Naive thymus-derived CD8-positive, alpha-beta T cell (primary cell): ENCODE results near the gene TTLL9. TPM values are rescaled to one million over a fixed set of nuclear protein-coding genes. Genes with fewer than 3 reads are reported as not detected.

ENCODE experiments used
- ATAC-seq, 2 donors: fragments of 150-1000 bp; cut with Tn5 transposase in 1 of 2; sonication (Bioruptor Pico), chemical (Tn5 transposase) in 1 of 2; 1 replicate in 1 of 2; 2 replicates in 1 of 2; pipeline ENCODE4 v1.10.0; 2021; ENCODE audit warnings: mild to moderate bottlenecking in 2 of 2, moderate library complexity in 2 of 2
- POLR2A ChIA-PET: fragments of 350-600 bp; sonication (Branson Sonifier 250); formaldehyde crosslinking; loops from one replicate; lab custom pipeline; 2021; ENCODE audit warnings: antibody characterized with exemption; lab: Charles Lee
- DNase-seq, 10 donors: peaks; one replicate each; pipeline versions ENCODE4 v3.0.0 to v3.0.0-alpha.2; 2020 to 2022
- H3K27ac Mint-ChIP-seq, 10 donors: one replicate each; pipeline ENCODE4 v1.8.0; 2020 to 2022; ENCODE audit warnings: mild to moderate bottlenecking in 10 of 10, mixed read lengths in 10 of 10, moderate library complexity in 4 of 10, inconsistent platforms in 1 of 10
- H3K27me3 Mint-ChIP-seq, 5 donors: one replicate each; pipeline ENCODE4 v1.8.0; 2021 to 2022; ENCODE audit warnings: mixed read lengths in 5 of 5
- H3K36me3 Mint-ChIP-seq, 3 donors: one replicate each; pipeline ENCODE4 v1.8.0; 2020 to 2022; ENCODE audit warnings: mixed read lengths in 3 of 3, mild to moderate bottlenecking in 2 of 3, inconsistent platforms in 1 of 3
- H3K4me1 Mint-ChIP-seq, 4 donors: one replicate each; pipeline ENCODE4 v1.8.0; 2021 to 2022; ENCODE audit warnings: mixed read lengths in 4 of 4
- H3K4me3 Mint-ChIP-seq, 10 donors: one replicate each; pipeline ENCODE4 v1.8.0; 2020 to 2022; ENCODE audit warnings: mild to moderate bottlenecking in 10 of 10, mixed read lengths in 10 of 10, moderate library complexity in 6 of 10, inconsistent platforms in 1 of 10
- H3K9me3 Mint-ChIP-seq, 9 donors: one replicate each; pipeline ENCODE4 v1.8.0; 2020 to 2022; ENCODE audit warnings: mixed read lengths in 9 of 9, mild to moderate bottlenecking in 3 of 9, inconsistent platforms in 1 of 9, moderate library complexity in 1 of 9
- polyA plus RNA-seq, 3 donors: library from polyadenylated mRNA; unstranded; fragments of 300-500 nt; fragmentation: Illumina TruSeq; gene quantifications; one replicate each; pipeline ENCODE4 v1.2.3, GENCODE V29; 2021
- total RNA-seq, 8 experiments: library from RNA in 2 of 8; stranded (reverse) in 2 of 8; gene quantifications; one replicate each; pipeline ENCODE4 v1.2.3 and lab custom pipeline; 2021 to 2026

TTLL9 gene
- total and polyA plus RNA-seq, 5 experiments from 2014 or later, result not detected

DNA sequence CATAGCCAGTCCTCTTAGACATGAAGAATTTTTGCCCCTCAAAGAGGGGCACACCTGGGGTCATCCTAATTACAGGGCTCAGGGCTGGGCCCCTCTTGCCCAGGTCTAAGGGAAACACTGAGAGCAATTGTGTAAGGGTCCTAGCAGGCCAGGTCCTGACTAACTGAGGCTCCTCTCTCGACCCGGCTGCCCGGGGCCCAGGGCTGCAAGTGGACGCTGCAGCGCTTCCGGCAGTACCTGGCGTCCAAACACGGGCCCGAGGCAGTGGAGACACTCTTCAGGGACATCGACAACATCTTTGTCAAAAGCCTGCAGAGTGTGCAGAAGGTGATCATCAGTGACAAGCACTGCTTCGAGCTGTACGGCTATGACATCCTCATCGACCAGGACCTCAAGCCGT, 64.1 kb downstream of the TTLL9 start:
- H3K27me3 Mint-ChIP-seq, result peaks cover 0 to 6% (median 0%) of the 10 kb centered on the region in 5 donors
- H3K27ac Mint-ChIP-seq, result no peak overlapping the region
- no peak overlapping the region for H3K4me3 Mint-ChIP-seq
- H3K9me3 Mint-ChIP-seq, result no peaks in the 10 kb centered on the region
- ATAC-seq (no peak), DNase-seq (no peak)
- POLR2A ChIA-PET, result no interaction called here
- peaks cover 0 to 2% (median 0%) of the 10 kb centered on the region in 4 donors for H3K4me1 Mint-ChIP-seq
- H3K36me3 Mint-ChIP-seq, result no peaks in the 10 kb centered on the region

DNA sequence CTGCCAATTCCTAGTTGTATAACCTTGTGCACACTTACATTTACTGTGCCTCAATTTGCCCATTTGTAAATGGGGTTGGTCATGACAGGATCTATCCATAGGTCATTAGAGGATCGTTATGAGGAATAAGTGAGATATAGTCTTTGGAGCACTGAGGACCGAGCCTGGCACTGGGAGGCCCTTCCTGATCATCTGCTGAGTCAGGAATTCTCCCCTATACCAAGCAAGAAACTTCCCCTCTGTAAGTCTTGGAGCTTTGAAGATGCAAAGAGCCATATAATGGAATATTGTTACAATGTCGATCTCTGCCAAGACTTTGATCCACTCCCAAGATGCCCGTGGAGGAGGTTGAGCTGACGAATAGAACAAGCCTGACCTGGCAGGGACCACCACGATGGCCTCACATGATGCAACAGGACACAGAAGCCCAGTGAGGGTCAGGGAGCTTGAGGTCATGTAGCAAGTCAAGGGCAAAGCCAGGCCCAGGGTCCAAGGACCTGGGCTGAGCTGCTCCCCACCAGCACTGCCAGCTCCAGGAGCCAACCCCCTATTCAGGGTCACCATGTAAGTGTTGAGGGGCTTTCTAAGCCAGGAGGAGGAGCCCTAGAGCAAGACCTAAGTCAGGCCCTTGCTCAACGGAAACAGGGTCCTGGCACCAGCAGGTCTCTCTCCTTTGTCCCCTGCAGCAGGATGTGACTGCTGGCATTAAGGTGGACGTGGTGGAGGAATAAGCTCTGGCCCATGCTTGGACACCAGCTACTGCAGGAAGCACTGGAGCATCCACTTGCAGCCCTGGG, 64.7 kb downstream of the TTLL9 start:
- POLR2A ChIA-PET, result no interaction called here
- DNase-seq (no peak), ATAC-seq (no peak)
- H3K9me3 Mint-ChIP-seq, result no peaks in the 10 kb centered on the region
- no peak overlapping the region for H3K4me3 Mint-ChIP-seq
- no peak overlapping the region for H3K27ac Mint-ChIP-seq
- H3K36me3 Mint-ChIP-seq, result no peaks in the 10 kb centered on the region
- H3K27me3 Mint-ChIP-seq, result peaks cover 0 to 6% (median 0%) of the 10 kb centered on the region in 5 donors
- peaks cover 0 to 2% (median 0%) of the 10 kb centered on the region in 4 donors for H3K4me1 Mint-ChIP-seq

GRCh38 chr20:31936420-31936819, 66.0 kb downstream of the TTLL9 start:
- Mint-ChIP-seq H3K9me3 (no peaks in the 10 kb centered on the region), H3K36me3 (peaks cover 0 to 5% (median 0%) of the 10 kb centered on the region in 3 donors), H3K4me3 (no peak overlapping the region), H3K27me3 (peaks cover 0 to under 1% (median 0%) of the 10 kb centered on the region in 5 donors), H3K27ac (no peak overlapping the region), H3K4me1 (no peaks in the 10 kb centered on the region)
- POLR2A ChIA-PET, result interaction anchor here (0.7 kb wide), 2 partner anchors 175 to 518 kb away, joined by 3 to 8 read pairs; no protein-coding TSS in a partner anchor
- DNase-seq, result no peak
- ATAC-seq, result no peak

- H3K36me3 Mint-ChIP-seq, result peaks cover 0 to 12% (median 0%) of the 10 kb centered on the region in 3 donors
- POLR2A ChIA-PET, result no interaction called here
- ATAC-seq (no peak), DNase-seq (no peak)
- no peak overlapping the region for H3K4me3 Mint-ChIP-seq
- no peaks in the 10 kb centered on the region for H3K9me3 Mint-ChIP-seq
- H3K27me3 Mint-ChIP-seq, result no peaks in the 10 kb centered on the region
- no peaks in the 10 kb centered on the region for H3K4me1 Mint-ChIP-seq
- no peak overlapping the region for H3K27ac Mint-ChIP-seq
Measured at GRCh38 chr20:31937820-31938219, 67.4 kb downstream of the TTLL9 start.

- Mint-ChIP-seq H3K27me3 (no peaks in the 10 kb centered on the region), H3K4me1 (no peaks in the 10 kb centered on the region), H3K9me3 (no peaks in the 10 kb centered on the region), H3K4me3 (no peak overlapping the region), H3K36me3 (peaks cover 0 to 25% (median 0%) of the 10 kb centered on the region in 3 donors), H3K27ac (no peak overlapping the region)
- no peak for ATAC-seq
- POLR2A ChIA-PET, result no interaction called here
- DNase-seq, result no peak
Measured at GRCh38 chr20:31939661-31940060, 69.2 kb downstream of the TTLL9 start.

GRCh38 chr20:31943052-31943471, 72.6 kb downstream of the TTLL9 start:
- ATAC-seq, result no peak
- H3K9me3 Mint-ChIP-seq, result no peaks in the 10 kb centered on the region
- H3K4me1 Mint-ChIP-seq, result no peaks in the 10 kb centered on the region
- H3K36me3 Mint-ChIP-seq, result peaks cover 0 to 57% (median 8%) of the 10 kb centered on the region in 3 donors
- DNase-seq, result no peak
- H3K27ac Mint-ChIP-seq, result no peak overlapping the region
- no peaks in the 10 kb centered on the region for H3K27me3 Mint-ChIP-seq
- H3K4me3 Mint-ChIP-seq, result no peak overlapping the region
- POLR2A ChIA-PET, result no interaction called here

DNA sequence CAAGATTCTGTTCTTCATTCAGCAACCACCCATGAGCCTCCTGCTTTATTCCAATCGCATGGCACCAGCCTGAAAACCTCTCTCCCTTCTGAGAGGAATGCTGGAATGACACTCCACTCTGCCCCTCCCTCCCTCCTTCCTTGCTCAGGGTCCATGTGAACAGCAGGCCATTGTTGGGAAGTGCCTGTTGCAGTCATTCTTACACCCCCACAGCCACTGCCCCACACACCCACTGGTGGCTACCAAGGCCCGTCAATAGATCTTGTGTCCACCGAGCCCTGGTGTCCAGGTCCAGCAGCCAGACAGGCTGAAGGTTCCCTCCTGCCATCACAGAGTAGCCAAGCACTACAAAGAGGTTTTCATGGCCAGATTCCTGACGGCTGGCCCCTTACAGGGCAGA, 74.9 kb downstream of the TTLL9 start:
- Mint-ChIP-seq H3K4me3 (no peak overlapping the region), H3K27me3 (no peaks in the 10 kb centered on the region), H3K36me3 (peaks cover 0 to 75% (median 24%) of the 10 kb centered on the region in 3 donors), H3K4me1 (peaks cover 9 to 18% (median 15%) of the 10 kb centered on the region in 4 donors), H3K9me3 (no peaks in the 10 kb centered on the region), H3K27ac (no peak overlapping the region)
- no peak for ATAC-seq
- POLR2A ChIA-PET, result no interaction called here
- DNase-seq, result no peak

GRCh38 chr20:31945785-31946184, 75.4 kb downstream of the TTLL9 start:
- H3K9me3 Mint-ChIP-seq, result no peaks in the 10 kb centered on the region
- H3K36me3 Mint-ChIP-seq, result peaks cover 0 to 71% (median 24%) of the 10 kb centered on the region in 3 donors
- no peak overlapping the region for H3K27ac Mint-ChIP-seq
- POLR2A ChIA-PET, result no interaction called here
- ATAC-seq, result no peak
- no peak for DNase-seq
- no peak overlapping the region for H3K4me3 Mint-ChIP-seq
- H3K27me3 Mint-ChIP-seq, result no peaks in the 10 kb centered on the region
- peaks cover 10 to 23% (median 20%) of the 10 kb centered on the region in 4 donors for H3K4me1 Mint-ChIP-seq

DNA sequence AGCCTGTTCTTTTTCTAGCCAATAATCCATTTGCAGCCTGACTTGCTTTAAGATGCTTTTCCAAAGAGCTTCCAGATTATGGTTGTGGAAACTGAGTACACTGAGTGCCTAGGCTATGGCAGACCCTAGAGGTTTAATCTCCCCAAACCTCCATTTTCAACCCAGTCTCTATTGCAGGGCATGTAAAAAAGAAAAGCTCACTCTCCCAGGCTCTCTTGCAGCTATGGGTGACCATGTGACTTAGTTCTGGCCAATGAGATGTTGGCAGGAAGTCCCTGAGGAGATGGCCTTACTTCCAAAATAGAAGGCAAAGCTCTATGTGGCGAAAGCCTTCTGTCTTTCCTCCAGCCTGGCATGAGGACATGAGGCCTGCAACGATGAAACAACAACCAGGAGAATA, 77.6 kb downstream of the TTLL9 start:
- ATAC-seq (no peak), DNase-seq (no peak)
- no peaks in the 10 kb centered on the region for H3K27me3 Mint-ChIP-seq
- peak overlapping the region in 1 of 10 donors; percentile 31 for H3K4me3 Mint-ChIP-seq
- no peak overlapping the region for H3K27ac Mint-ChIP-seq
- H3K36me3 Mint-ChIP-seq, result peaks cover 0 to 61% (median 24%) of the 10 kb centered on the region in 3 donors
- H3K4me1 Mint-ChIP-seq, result peaks cover 19 to 37% (median 32%) of the 10 kb centered on the region in 4 donors
- POLR2A ChIA-PET, result no interaction called here
- H3K9me3 Mint-ChIP-seq, result no peaks in the 10 kb centered on the region

GRCh38 chr20:31949877-31950646, 79.6 kb downstream of the TTLL9 start:
- Mint-ChIP-seq H3K4me3 (peak overlapping the region in 9 of 10 donors; percentile 31 to 99 (median 97)), H3K9me3 (no peaks in the 10 kb centered on the region)

DNA sequence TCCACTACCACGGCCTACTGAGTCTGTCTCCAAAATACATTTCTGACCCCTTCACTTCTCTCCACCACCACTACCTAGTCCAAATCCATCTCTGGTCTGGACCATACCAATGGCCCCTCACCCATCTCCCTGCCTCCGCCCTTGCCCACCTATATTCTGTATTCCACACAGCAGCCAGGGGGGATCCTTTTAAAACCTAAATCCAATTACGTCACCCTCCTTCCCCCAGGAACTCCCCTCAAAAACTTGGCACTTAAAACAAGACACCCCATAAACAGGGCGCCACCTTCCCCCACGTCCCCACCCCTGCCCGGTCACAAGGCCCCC, 80.7 kb downstream of the TTLL9 start:
- Mint-ChIP-seq H3K36me3 (peaks cover 0 to 36% (median 22%) of the 10 kb centered on the region in 3 donors), H3K4me3 (peak overlapping the region; percentile 95 to 99 (median 98)), H3K27ac (peak overlapping the region; percentile 48 to 98 (median 96)), H3K4me1 (peaks cover 19 to 37% (median 32%) of the 10 kb centered on the region in 4 donors), H3K27me3 (peaks cover 3 to 15% (median 7%) of the 10 kb centered on the region in 5 donors), H3K9me3 (no peaks in the 10 kb centered on the region)
- no peak for DNase-seq
- POLR2A ChIA-PET, result interaction anchor here (0.6 kb wide), 2 partner anchors 389 to 584 kb away, joined by 4 to 5 read pairs; no protein-coding TSS in a partner anchor
- no peak for ATAC-seq

More at GRCh38 chr20:31949877-31950646, 79.6 kb downstream of the TTLL9 start:
- ATAC-seq (no peak), DNase-seq (no peak)
- Mint-ChIP-seq H3K4me1 (peaks cover 19 to 37% (median 32%) of the 10 kb centered on the region in 4 donors), H3K27me3 (peaks cover 0 to 7% (median 3%) of the 10 kb centered on the region in 5 donors), H3K36me3 (peaks cover 0 to 46% (median 24%) of the 10 kb centered on the region in 3 donors), H3K27ac (peak overlapping the region in 3 of 10 donors; percentile 8 to 72 (median 8))
- POLR2A ChIA-PET, result no interaction called here

DNA sequence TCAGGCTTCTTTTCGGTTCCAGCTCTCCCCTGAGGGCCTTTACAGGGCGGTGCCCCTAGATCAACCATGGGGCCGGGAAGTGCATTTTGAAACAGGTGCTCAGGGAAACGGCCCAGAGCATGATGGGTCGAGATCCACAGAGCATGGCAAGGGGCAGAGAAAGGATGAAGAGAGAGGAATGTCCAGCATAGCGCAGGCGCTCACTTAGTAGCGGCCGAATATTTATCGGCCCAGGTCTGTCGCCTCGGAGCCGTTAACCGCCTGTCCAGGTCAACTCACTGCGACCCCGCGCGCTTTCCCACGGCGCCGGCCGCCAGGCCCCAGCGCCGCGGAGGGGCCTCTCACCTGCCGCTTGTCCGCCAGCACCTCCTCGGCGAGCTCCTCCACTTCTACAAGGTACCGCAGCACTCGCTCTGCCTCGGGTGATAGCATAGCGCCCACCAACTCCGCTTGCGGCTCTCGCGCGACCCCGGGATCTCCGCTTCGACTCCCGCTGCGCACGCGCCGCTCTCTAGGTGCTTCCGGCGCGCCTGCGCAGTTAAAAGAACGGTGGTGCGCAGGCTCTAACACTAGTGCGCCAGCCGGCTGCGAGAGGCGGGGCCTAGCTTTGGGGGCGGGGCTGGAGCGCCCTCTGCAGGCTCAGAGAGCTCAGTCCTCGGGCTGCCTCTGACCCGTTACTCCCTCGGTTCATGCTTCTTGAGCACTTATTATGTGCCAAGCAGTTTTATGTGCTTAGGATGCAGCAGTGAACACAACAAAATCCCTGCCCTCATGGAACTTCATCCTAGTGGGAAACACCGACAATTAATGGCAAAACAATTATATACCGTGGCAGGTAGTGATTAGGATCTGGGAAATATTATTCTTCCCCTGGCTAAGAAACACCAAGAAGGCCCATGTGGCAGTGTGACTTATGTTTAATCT, 81.4 kb downstream of the TTLL9 start, which contains the start of gene PDRG1:
PDRG1 (minus strand) TSS at position 517 of the 924 bp plus-strand sequence; CDS start at position 432, 85 bp downstream.
- Mint-ChIP-seq H3K36me3 (peaks cover 0 to 30% (median 19%) of the 10 kb centered on the region in 3 donors), H3K27me3 (peaks cover 6 to 17% (median 10%) of the 10 kb centered on the region in 5 donors), H3K4me3 (peak within 1 kb of the TSS; percentile 95 to 99 (median 98)), H3K27ac (peak within 1 kb of the TSS; percentile 88 to 98 (median 96)), H3K9me3 (no peaks in the 10 kb centered on the region), H3K4me1 (peaks cover 19 to 37% (median 32%) of the 10 kb centered on the region in 4 donors)
- DNase-seq, result peak; percentile 93 to 99 (median 97)
- peak; percentile 94 to 96 for ATAC-seq
- POLR2A ChIA-PET, result interaction anchor here (0.6 to 1.0 kb wide), 3 partner anchors 72 to 583 kb away, joined by 3 to 5 read pairs (median 3); no protein-coding TSS in a partner anchor
